ENCODE results near the gene GATAD2B.

GRCh38 chr1:153961421-153961820 lies 38.6 kb upstream of the GATAD2B start:
- TF ChIP-seq, protein P1, sequence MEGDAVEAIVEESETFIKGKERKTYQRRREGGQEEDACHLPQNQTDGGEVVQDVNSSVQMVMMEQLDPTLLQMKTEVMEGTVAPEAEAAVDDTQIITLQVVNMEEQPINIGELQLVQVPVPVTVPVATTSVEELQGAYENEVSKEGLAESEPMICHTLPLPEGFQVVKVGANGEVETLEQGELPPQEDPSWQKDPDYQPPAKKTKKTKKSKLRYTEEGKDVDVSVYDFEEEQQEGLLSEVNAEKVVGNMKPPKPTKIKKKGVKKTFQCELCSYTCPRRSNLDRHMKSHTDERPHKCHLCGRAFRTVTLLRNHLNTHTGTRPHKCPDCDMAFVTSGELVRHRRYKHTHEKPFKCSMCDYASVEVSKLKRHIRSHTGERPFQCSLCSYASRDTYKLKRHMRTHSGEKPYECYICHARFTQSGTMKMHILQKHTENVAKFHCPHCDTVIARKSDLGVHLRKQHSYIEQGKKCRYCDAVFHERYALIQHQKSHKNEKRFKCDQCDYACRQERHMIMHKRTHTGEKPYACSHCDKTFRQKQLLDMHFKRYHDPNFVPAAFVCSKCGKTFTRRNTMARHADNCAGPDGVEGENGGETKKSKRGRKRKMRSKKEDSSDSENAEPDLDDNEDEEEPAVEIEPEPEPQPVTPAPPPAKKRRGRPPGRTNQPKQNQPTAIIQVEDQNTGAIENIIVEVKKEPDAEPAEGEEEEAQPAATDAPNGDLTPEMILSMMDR (IDR thresholded peaks at IDR 0.05; ENCODE audit: insufficient read depth, low read depth, low read length) = no peak
- TF ChIP-seq EZH2 (IDR thresholded peaks at IDR 0.05; ENCODE audit: insufficient read depth, low read length) = no peak

Data from astrocyte (in vitro differentiated cells and primary cell).